ENCODE data around the gene CEBPG. TPM values are rescaled to one million over a fixed set of nuclear protein-coding genes. Genes with fewer than 3 reads are reported as not detected.

CEBPG gene
- total RNA-seq, 1 donor from 2014 or later = 59.3 TPM

DNA sequence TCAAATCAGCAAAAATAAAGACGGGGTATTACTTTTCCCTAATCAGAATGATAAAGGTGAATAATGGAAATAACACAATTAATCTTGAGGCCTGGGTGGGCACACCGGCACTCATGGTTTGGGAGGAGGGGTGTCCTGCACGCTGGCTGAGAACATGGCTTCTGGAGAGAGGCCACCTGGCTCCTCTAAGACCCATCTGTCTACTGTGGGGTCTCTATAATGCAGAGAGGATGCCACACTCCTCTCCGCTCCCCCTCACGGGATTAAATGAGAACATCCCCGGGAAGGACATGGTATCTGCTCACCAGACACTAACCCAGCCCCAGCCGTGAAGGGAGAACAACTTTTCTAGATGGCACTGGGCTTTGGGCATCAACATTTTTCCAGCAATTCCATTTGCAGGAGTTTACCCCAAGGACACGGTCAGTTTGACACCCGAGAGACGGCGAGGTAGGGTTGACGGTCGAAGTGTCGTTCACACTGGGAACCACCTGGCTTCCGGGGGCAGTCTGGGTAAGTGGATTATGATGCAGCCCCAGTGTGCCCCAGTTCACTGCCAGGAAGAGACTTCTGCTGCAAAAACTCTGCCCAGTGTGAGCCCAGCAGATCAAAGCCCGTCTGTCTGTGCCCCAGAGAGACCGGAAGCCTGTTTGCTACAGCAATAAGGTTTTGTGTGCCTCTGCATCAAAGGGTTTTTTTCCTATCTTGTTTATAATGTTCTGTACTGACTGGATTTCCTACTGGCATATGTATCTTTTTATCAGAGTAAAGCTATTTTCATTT lies 56.6 kb downstream of the CEBPG start:
- no peaks in the 10 kb centered on the region for H3K36me3 ChIP-seq
- no peaks in the 10 kb centered on the region for H3K79me2 ChIP-seq (ENCODE audit: low read depth)

DNA sequence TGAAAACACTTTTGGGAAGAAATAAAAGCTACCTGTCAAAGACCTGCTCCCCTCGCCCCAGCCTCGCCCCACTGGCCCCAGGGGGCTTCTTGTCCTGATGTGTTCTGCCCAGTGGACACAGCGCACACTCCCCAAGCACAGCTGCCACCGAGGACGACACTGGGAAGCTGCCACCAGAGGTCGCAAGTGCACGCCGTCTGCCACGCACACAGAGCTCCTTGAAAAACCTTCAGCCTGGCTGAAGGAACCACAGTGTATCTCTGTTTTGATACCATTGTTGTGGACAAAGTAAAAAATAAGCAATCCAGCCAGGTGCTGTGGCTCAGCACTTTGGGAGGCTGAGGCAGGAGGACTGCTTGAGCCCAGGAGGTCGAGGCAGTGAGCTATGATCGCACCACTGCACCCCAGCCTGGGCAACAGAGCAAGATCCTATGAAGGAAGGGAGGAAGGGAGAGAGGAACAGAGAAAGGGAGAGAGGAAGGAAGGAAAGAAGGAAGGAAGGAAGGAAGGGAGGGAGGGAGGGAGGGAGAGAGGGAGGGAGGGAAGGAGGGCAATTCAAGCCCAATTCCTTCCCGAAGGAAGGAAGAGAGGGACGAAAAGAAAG lies 57.3 kb downstream of the CEBPG start:
- Mint-ChIP-seq H3K4me1 (peaks cover 5% of the 10 kb centered on the region), H3K9me3 (no peaks in the 10 kb centered on the region), H3K36me3 (no peaks in the 10 kb centered on the region), H3K27me3 (ENCODE audit: insufficient read depth, low read depth) (no peaks in the 10 kb centered on the region), H3K27ac (no peak overlapping the region), H3K4me3 (no peak overlapping the region)
- Histone ChIP-seq H3K9ac (no peak overlapping the region), H3K79me2 (ENCODE audit: low read depth) (no peaks in the 10 kb centered on the region), H3K27me3 (no peaks in the 10 kb centered on the region), H3K9me3 (ENCODE audit: low read depth) (no peaks in the 10 kb centered on the region), H4K20me1 (ENCODE audit: low read depth) (peaks cover 6% of the 10 kb centered on the region), H3K27ac (no peak overlapping the region), H3K36me3 (no peaks in the 10 kb centered on the region), H3K4me3 (no peak overlapping the region), H3F3A (ENCODE audit: low read depth) (no peaks in the 10 kb centered on the region), H2AFZ (replicated peaks) (no peak overlapping the region), H3K4me2 (no peak overlapping the region), H3K4me1 (peaks cover 7% of the 10 kb centered on the region)
- no peak for TF ChIP-seq EZH2 (IDR thresholded peaks at IDR 0.05)
- TF ChIP-seq, protein P1, sequence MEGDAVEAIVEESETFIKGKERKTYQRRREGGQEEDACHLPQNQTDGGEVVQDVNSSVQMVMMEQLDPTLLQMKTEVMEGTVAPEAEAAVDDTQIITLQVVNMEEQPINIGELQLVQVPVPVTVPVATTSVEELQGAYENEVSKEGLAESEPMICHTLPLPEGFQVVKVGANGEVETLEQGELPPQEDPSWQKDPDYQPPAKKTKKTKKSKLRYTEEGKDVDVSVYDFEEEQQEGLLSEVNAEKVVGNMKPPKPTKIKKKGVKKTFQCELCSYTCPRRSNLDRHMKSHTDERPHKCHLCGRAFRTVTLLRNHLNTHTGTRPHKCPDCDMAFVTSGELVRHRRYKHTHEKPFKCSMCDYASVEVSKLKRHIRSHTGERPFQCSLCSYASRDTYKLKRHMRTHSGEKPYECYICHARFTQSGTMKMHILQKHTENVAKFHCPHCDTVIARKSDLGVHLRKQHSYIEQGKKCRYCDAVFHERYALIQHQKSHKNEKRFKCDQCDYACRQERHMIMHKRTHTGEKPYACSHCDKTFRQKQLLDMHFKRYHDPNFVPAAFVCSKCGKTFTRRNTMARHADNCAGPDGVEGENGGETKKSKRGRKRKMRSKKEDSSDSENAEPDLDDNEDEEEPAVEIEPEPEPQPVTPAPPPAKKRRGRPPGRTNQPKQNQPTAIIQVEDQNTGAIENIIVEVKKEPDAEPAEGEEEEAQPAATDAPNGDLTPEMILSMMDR (IDR thresholded peaks at IDR 0.05) = peak; percentile 88
- no peak for TF ChIP-seq EZH2phosphoT487 (IDR thresholded peaks at IDR 0.05)
- peak; percentile 83 for DNase-seq (ENCODE audit: low spot score)

More for the DNA sequence above, 56.6 kb downstream of the CEBPG start:
- Histone ChIP-seq H2AFZ (replicated peaks) (no peak overlapping the region), H3F3A (ENCODE audit: low read depth) (no peaks in the 10 kb centered on the region), H3K9me3 (ENCODE audit: low read depth) (no peaks in the 10 kb centered on the region), H3K9ac (no peak overlapping the region), H3K4me1 (peaks cover 4% of the 10 kb centered on the region), H3K27ac (no peak overlapping the region), H3K4me3 (no peak overlapping the region), H3K27me3 (no peaks in the 10 kb centered on the region), H4K20me1 (ENCODE audit: low read depth) (peaks cover 6% of the 10 kb centered on the region), H3K4me2 (no peak overlapping the region)
- H3K27me3 Mint-ChIP-seq (ENCODE audit: insufficient read depth, low read depth) = no peaks in the 10 kb centered on the region
- H3K4me1 Mint-ChIP-seq = peaks cover 5% of the 10 kb centered on the region
- H3K4me3 Mint-ChIP-seq = no peak overlapping the region
- H3K36me3 Mint-ChIP-seq = no peaks in the 10 kb centered on the region
- no peak overlapping the region for H3K27ac Mint-ChIP-seq
- no peak for DNase-seq (ENCODE audit: low spot score)
- TF ChIP-seq, protein P1 (IDR thresholded peaks at IDR 0.05) = no peak
- no peak for TF ChIP-seq EZH2phosphoT487 (IDR thresholded peaks at IDR 0.05)
- TF ChIP-seq EZH2 (IDR thresholded peaks at IDR 0.05) = no peak
- no peaks in the 10 kb centered on the region for H3K9me3 Mint-ChIP-seq

DNA sequence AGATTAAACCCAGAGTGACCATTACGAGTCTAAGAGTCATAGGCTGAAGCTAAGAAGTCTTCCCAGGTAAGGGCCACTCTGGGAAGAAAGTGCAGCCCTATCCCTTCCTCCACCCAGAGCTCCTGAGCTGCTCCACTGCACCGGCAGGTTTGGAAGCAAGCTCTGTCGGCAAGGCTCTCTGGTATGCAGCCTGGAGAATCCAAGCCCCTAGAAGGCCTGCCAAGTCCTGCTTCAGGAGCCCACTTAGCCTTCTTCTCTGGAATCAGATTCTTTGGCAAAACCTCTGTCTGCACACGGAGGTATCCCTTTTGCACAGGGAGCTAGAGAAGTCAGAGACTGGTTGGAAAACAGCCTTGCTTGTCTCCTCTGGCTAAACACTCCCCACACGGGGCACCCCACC lies 58.5 kb downstream of the CEBPG start:
- Mint-ChIP-seq H3K27ac (no peak overlapping the region), H3K27me3 (ENCODE audit: insufficient read depth, low read depth) (no peaks in the 10 kb centered on the region), H3K36me3 (no peaks in the 10 kb centered on the region), H3K4me1 (peaks cover 5% of the 10 kb centered on the region), H3K4me3 (no peak overlapping the region), H3K9me3 (no peaks in the 10 kb centered on the region)
- H4K20me1 ChIP-seq (ENCODE audit: low read depth) = peaks cover 6% of the 10 kb centered on the region
- no peak overlapping the region for H3K4me3 ChIP-seq
- H3K9me3 ChIP-seq (ENCODE audit: low read depth) = no peaks in the 10 kb centered on the region
- no peaks in the 10 kb centered on the region for H3K79me2 ChIP-seq (ENCODE audit: low read depth)
- no peaks in the 10 kb centered on the region for H3K27me3 ChIP-seq
- H3K9ac ChIP-seq = peak overlapping the region; percentile 37
- DNase-seq (ENCODE audit: low spot score) = no peak
- TF ChIP-seq EZH2 (IDR thresholded peaks at IDR 0.05) = no peak
- TF ChIP-seq, protein P1 (IDR thresholded peaks at IDR 0.05) = no peak
- no peak for TF ChIP-seq EZH2phosphoT487 (IDR thresholded peaks at IDR 0.05)
- H3F3A ChIP-seq (ENCODE audit: low read depth) = no peaks in the 10 kb centered on the region
- H2AFZ ChIP-seq (replicated peaks) = no peak overlapping the region
- no peak overlapping the region for H3K4me2 ChIP-seq
- H3K36me3 ChIP-seq = no peaks in the 10 kb centered on the region
- H3K27ac ChIP-seq = no peak overlapping the region
- H3K4me1 ChIP-seq = peaks cover 7% of the 10 kb centered on the region

Other genes with a start within 250 kb of the CEBPG start
- gene WDR88, start 241.6 kb upstream of the CEBPG start, total RNA-seq (ENCODE audit: low replicate concordance) = not detected in 2 replicates
- gene LRP3, start 179.4 kb upstream of the CEBPG start, total RNA-seq (ENCODE audit: low replicate concordance) = 7.5 and 40.0 TPM in 2 replicates
- 0.79 and 0.81 TPM in 2 replicates for gene SLC7A10, start 147.9 kb upstream of the CEBPG start, total RNA-seq (ENCODE audit: low replicate concordance)
- 0.71 and 2.9 TPM in 2 replicates for gene CEBPA, start 71.2 kb upstream of the CEBPG start, total RNA-seq (ENCODE audit: low replicate concordance)
- 47.0 and 55.1 TPM in 2 replicates for gene PEPD, start 148.1 kb downstream of the CEBPG start, total RNA-seq (ENCODE audit: low replicate concordance)
- gene CHST8, start 248.2 kb downstream of the CEBPG start, total RNA-seq (ENCODE audit: low replicate concordance) = 0.92 and 3.2 TPM in 2 replicates